Neural cell (in vitro differentiated cells): Measurements from ENCODE around the gene MINDY2.

Experiments used
- CTCF ChIP-seq: fragments of 450-650 bp; IDR thresholded peaks from 2 replicates; pipeline ENCODE4 v1.5.1; 2014; ENCODE audit warnings: antibody characterized with exemption, mild to moderate bottlenecking, moderate library complexity; ENCODE audit not compliant: poor library complexity, severe bottlenecking
- EP300 ChIP-seq: fragments of 450-650 bp; conservative IDR thresholded peaks from 2 replicates; pipeline ENCODE4 v1.6.1; 2014; ENCODE audit warnings: antibody characterized with exemption, mild to moderate bottlenecking, moderate library complexity; ENCODE audit not compliant: poor library complexity, severe bottlenecking
- EZH2 ChIP-seq: fragments of 200-600, 300-800 bp; shearing (Covaris generic), sonication (generic); IDR thresholded peaks from 2 replicates; pipeline ENCODE4 v1.6.1; 2014; ENCODE audit warnings: antibody characterized with exemption, low read length, borderline replicate concordance, mild to moderate bottlenecking; ENCODE audit not compliant: insufficient read depth, poor library complexity, severe bottlenecking
- POLR2AphosphoS5 ChIP-seq: IDR thresholded peaks from 2 replicates; pipeline ENCODE4 v1.6.1; 2012
- TAF1 ChIP-seq: IDR thresholded peaks from 2 replicates; pipeline ENCODE4 v1.6.1; 2012; ENCODE audit warnings: low read depth

GRCh38 chr15:58734859-58735258, 36.2 kb upstream of the MINDY2 start:
- TF ChIP-seq CTCF (no peak), POLR2AphosphoS5 (no peak), EZH2 (no peak), EP300 (no peak), TAF1 (no peak)
